KOPT-K1 (cell line): ENCODE data around the gene MARF1.
"Not testable (repeated sequence)": the region's sequence is repeated elsewhere in the genome, so short reads cannot be mapped to it uniquely, and the experiment has no call there.

Source experiments
- H3K27ac ChIP-seq: fragments of 200-600 bp; sonication (generic); 2 replicates; pipeline ENCODE4 v1.5.1; 2016; ENCODE audit warnings: antibody characterized with exemption, mild to moderate bottlenecking, low read depth, low read length; ENCODE audit not compliant: poor library complexity, severe bottlenecking
- H3K36me3 ChIP-seq: fragments of 200-600 bp; sonication (generic); 2 replicates; pipeline ENCODE4 v1.5.1; 2017; ENCODE audit warnings: antibody characterized with exemption, mild to moderate bottlenecking, low read length, moderate library complexity; ENCODE audit not compliant: insufficient read depth
- H3K9me3 ChIP-seq: fragments of 200-600 bp; sonication (generic); 2 replicates; pipeline ENCODE4 v1.5.1; 2017; ENCODE audit warnings: antibody characterized with exemption, low read length, mild to moderate bottlenecking; ENCODE audit not compliant: insufficient read depth, poor library complexity, severe bottlenecking

MARF1 gene

GRCh38 chr16:15644962-15645465 is 2.1 kb upstream of the MARF1 start:
- H3K27ac ChIP-seq, H3K36me3 ChIP-seq, H3K9me3 ChIP-seq: not testable (repeated sequence)

GRCh38 chr16:15644267-15644961 is 1.5 kb upstream of the MARF1 start:
- Histone ChIP-seq H3K9me3 (no peaks in the 10 kb centered on the region), H3K27ac (peak overlapping the region; percentile 97), H3K36me3 (no peaks in the 10 kb centered on the region)

DNA sequence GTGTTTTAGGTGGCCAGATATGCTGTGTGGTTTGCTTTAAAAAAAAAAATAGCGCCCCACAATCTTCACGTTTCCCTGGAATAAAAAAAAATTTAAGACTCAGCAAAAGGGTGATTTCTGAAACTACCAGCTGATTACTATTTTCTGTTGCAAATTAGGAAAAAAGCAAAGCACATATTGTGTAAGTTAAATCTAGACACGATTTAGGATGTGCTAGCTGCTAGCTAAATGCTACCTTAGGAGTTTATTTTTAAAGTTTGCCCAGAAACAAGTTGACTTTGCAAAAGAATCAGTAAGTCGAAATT is 944 bp upstream of the MARF1 start:
- H3K9me3 ChIP-seq: no peaks in the 10 kb centered on the region
- peak overlapping the region; percentile 97 for H3K27ac ChIP-seq
- H3K36me3 ChIP-seq: peaks cover 5% of the 10 kb centered on the region

DNA sequence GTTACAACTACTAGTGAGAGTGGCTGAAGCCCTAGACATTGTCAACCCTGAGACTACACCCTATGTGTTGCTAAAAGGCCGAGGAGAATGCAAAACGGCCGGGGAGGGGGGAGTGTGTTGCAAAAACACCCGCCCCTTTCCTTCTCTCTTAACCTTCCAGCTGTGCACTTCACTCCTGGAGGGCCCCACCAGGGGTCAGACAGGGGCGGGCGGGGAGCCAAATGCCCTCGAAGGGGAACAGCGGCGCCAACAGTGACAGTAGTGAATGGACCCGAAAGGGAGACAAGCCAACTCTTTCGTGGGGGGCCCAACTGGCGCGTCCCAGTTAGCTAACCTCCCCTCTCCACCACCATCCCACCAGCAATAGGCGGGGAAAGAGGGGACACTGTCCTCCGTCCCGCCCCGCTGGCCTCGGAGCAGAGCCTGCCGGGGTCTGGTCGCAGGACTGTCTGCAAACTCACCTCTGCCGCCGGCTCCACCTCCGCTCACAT is 352 bp downstream of the MARF1 start:
- H3K9me3 ChIP-seq: no peaks in the 10 kb centered on the region
- peak overlapping the region; percentile 97 for H3K27ac ChIP-seq
- peaks cover 18% of the 10 kb centered on the region for H3K36me3 ChIP-seq

DNA sequence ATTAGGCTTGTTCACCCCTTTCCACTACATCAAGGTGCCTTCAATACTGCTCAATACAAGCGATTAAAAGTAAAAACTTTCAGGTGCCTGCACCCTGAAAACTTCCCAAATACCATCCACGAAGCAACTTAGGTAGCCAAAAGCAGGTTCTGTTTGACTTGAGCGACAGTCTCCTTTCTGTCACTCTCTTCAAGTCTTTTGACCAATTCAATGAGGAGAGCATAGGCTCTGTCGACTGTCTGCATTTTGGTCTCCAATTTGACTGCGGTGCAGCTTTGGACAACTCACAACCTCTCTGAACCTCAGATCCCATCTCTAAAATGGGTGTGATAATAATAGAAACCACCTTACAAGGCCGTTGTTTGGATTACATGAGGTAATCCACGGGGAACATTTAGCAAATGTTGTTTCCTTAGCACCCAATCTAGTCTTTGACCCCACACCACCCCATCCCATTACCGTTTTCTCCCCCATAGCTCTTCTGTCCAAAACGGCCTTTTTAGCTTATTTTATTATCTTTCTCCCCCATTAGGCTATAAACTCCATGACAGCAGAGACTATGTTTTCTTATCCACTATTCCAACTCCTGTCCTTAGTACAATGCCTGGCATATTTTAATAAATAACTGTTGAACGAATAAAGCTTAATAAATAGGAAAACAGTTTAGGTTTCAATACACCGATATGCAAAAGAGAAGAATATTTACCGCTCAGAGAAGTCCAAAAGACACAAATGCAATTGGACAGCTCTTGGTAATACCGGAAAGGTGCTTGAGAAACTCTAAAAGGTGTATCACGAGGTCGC is 999 bp downstream of the MARF1 start:
- no peaks in the 10 kb centered on the region for H3K9me3 ChIP-seq
- H3K36me3 ChIP-seq: peaks cover 24% of the 10 kb centered on the region
- H3K27ac ChIP-seq: peak overlapping the region; percentile 97

GRCh38 chr16:15640966-15641365 is 2.0 kb downstream of the MARF1 start:
- H3K27ac ChIP-seq: no peak overlapping the region

DNA sequence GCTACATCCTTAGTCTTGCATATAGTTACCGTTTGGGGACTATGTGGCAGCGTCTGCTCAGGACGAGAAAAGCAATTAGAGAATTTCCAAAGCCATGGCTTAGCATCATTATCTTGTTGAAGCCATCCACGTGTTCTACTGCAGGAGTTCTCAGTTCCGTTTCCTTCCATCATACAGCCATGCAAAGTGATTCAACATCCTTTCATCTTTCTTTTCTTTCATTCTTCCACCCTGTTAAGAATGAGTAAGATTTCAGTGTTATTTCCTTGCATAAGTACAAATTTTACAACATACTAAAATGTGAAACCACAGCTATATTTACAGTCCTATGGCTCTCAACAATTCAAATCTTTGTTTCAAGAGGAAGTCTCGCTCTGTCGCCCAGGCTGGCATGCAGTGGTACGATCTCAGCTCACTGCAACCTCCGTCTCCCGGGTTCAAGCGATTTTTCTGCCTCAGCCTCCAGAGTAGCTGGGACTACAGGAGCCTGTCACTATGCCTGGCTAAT is 3.8 kb downstream of the MARF1 start:
- Histone ChIP-seq H3K9me3 (no peaks in the 10 kb centered on the region), H3K36me3 (peaks cover 53% of the 10 kb centered on the region), H3K27ac (no peak overlapping the region)

More at GRCh38 chr16:15640966-15641365, 2.0 kb downstream of the MARF1 start:
- no peaks in the 10 kb centered on the region for H3K9me3 ChIP-seq
- H3K36me3 ChIP-seq: peaks cover 34% of the 10 kb centered on the region

DNA sequence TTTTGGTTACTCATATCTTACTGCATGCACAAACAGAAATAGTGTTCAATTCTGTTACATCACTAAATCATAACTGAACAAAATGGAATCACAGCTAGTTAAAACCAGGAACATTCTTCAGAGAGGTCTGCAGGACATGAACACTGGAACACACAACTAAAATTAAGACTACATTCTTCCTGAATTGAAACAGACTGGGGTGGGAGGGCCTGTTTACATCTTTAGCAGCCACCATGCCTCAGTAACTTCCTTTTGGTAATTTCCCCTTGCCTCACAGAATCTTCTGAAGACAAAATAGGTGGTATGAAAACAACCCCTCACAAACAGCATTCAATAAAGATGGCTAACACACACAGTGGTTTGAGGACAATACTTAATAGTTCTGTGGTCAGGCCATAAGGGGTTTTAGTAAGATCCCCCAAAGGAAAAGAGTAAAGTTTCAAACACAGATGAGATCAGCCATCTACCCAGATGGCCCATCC is 6.5 kb downstream of the MARF1 start:
- Histone ChIP-seq H3K9me3 (no peaks in the 10 kb centered on the region), H3K36me3 (peaks cover 79% of the 10 kb centered on the region), H3K27ac (no peak overlapping the region)

GRCh38 chr16:15635926-15636325 is 7.0 kb downstream of the MARF1 start:
- Histone ChIP-seq H3K27ac (no peak overlapping the region), H3K9me3 (no peaks in the 10 kb centered on the region), H3K36me3 (peaks cover 83% of the 10 kb centered on the region)

DNA sequence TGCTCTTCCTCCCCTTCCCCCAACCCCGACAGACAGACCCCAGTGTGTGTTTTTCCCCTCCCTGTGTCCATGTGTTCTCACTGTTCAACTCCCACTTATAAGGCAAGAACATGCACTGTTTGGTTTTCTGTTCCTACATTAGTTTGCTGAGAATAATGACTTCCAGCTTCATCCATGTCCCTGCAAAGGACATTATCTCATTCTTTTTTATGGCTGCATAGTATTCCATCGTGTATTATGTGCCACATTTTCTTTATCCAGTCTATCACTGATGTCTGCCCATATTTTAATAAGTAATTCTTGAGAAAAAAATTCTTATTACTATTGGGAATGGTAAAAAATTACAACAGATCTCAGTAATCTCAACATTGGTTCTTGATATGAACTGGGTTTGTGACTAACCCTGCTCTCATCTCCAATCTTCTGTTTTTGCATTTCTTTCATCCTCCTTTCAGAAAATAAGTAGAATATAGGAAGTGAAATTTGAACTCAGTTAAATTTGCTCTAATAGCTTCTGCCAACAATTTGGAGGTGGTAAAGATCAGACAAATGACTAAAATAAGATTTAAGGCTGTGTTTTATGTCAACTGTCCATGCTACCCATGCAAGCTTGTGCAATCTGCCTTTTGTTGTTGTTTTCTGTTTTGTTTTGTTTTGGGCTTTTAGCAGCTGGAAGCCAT is 11.1 kb downstream of the MARF1 start:
- Histone ChIP-seq H3K36me3 (peaks cover 85% of the 10 kb centered on the region), H3K9me3 (no peaks in the 10 kb centered on the region), H3K27ac (no peak overlapping the region)

DNA sequence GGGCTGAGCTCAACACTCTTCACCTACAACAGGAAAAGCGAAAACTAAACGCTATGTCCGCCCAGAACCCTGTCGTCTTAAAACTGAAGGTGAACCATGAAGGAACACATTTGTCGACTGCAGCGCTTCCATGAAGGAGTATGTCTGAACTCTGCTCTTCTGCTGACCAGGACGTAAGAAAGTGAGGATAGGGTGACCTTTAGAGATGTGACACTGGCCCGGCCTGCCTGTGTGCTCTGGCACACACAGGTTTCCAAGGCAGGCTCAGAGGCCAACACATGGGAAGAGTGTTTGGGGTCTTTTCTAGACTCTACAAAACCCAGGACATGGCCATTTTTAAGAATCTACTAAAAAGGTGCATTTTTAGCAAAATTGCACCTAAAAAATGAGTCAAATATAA is 21.1 kb downstream of the MARF1 start:
- Histone ChIP-seq H3K9me3 (no peaks in the 10 kb centered on the region), H3K36me3 (peaks cover 95% of the 10 kb centered on the region), H3K27ac (no peak overlapping the region)

GRCh38 chr16:15621456-15621855 is 21.5 kb downstream of the MARF1 start:
- H3K27ac ChIP-seq: no peak overlapping the region
- H3K9me3 ChIP-seq: no peaks in the 10 kb centered on the region
- H3K36me3 ChIP-seq: peaks cover 97% of the 10 kb centered on the region

- Histone ChIP-seq H3K27ac (no peak overlapping the region), H3K9me3 (no peaks in the 10 kb centered on the region), H3K36me3 (peaks cover 99% of the 10 kb centered on the region)
Measured at GRCh38 chr16:15620611-15621195, 22.3 kb downstream of the MARF1 start.

- Histone ChIP-seq H3K36me3 (peaks cover 95% of the 10 kb centered on the region), H3K9me3 (no peaks in the 10 kb centered on the region), H3K27ac (no peak overlapping the region)
Measured at GRCh38 chr16:15618392-15618791, 24.6 kb downstream of the MARF1 start.

DNA sequence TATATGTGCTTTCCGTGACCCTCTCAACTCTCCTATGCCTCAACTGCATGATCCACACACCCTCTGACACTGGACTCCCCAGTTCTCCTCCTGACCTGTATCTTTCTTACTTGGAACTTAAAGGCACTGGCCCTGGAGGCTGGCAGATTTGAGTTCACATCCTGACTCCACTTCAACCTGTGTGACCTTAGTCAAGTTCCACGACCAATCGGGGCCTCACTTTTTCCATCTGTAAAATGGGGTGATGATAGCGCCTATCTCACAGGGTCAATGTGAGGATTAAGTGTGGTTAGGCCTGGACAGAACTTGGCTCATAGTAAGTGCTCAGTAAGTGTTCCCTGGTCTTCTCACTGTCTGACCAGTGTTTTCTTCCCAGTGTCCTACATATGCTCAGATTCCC is 25.1 kb downstream of the MARF1 start:
- Histone ChIP-seq H3K9me3 (no peaks in the 10 kb centered on the region), H3K27ac (no peak overlapping the region), H3K36me3 (peaks cover 94% of the 10 kb centered on the region)
